Thoracic aorta (tissue), 2 donors: ENCODE data around the gene NNAT. TPM values are rescaled to one million over a fixed set of nuclear protein-coding genes. Genes with fewer than 3 reads are reported as not detected.

ENCODE experiments used
- ATAC-seq: fragments of 150-250 bp; one replicate; pipeline ENCODE4 v1.8.0; 2017; ENCODE audit warnings: low read depth; ENCODE audit not compliant: insufficient number of reproducible peaks, low FRiP score
- DNase-seq: peaks from one replicate; pipeline ENCODE4 v3.0.0-alpha.2; 2020; ENCODE audit warnings: low spot score
- H3K27ac ChIP-seq, 2 donors: fragments of 200-600 bp; sonication (generic); 1 replicate in 1 of 2; 2 replicates in 1 of 2; pipeline ENCODE4 v1.5.1; 2016; ENCODE audit warnings: mild to moderate bottlenecking in 2 of 2, moderate library complexity in 2 of 2
- H3K27me3 ChIP-seq: fragments of 200-600 bp; sonication (generic); replicated peaks from 2 replicates; pipeline ENCODE4 v1.6.0; 2016; ENCODE audit warnings: mild to moderate bottlenecking; ENCODE audit not compliant: insufficient read depth
- H3K36me3 ChIP-seq: fragments of 200-600 bp; sonication (generic); one replicate; pipeline ENCODE4 v1.5.1; 2016
- H3K4me1 ChIP-seq, 2 donors: fragments of 200-600 bp; sonication (generic); 1 replicate in 1 of 2; 2 replicates in 1 of 2; pipeline versions ENCODE4 v1.5.1 to v1.6.0; 2016; ENCODE audit warnings: low read depth in 2 of 2, mild to moderate bottlenecking in 1 of 2; ENCODE audit not compliant: control insufficient read depth in 1 of 2
- H3K4me3 ChIP-seq: fragments of 200-600 bp; sonication (generic); 2 replicates; pipeline ENCODE4 v1.5.1; 2016; ENCODE audit warnings: mild to moderate bottlenecking
- H3K9me3 ChIP-seq: fragments of 200-600 bp; sonication (generic); 2 replicates; pipeline ENCODE4 v1.5.1; 2016
- CTCF ChIP-seq: fragments of 200-600 bp; sonication (generic); IDR thresholded peaks from one replicate; pipeline ENCODE4 v1.5.1; 2019; ENCODE audit warnings: antibody characterized with exemption
- total RNA-seq, 2 donors: library from RNA; depleted of rRNA; stranded (reverse); fragments of >200 nt; gene quantifications; one replicate each; pipeline versions ENCODE4 v1.1.0 to v1.2.3, GENCODE V29; 2016

NNAT gene
- total RNA-seq, 2 donors from 2014 or later, result 0.81 TPM; not detected in 1

GRCh38 chr20:37527638-37528445, 6.8 kb downstream of the NNAT start, which contains the start of gene BLCAP:
BLCAP (minus strand) TSS chr20:37527876; CDS start chr20:37519174, 8,702 bp downstream.
- H3K9me3 ChIP-seq, result no peaks in the 10 kb centered on the region
- no peaks in the 10 kb centered on the region for H3K36me3 ChIP-seq
- no peak for TF ChIP-seq CTCF
- ATAC-seq, result peak; percentile 85
- no peaks in the 10 kb centered on the region for H3K27me3 ChIP-seq
- H3K4me3 ChIP-seq, result peak within 1 kb of the TSS; percentile 100
- peak within 1 kb of the TSS; percentile 87 to 98 for H3K27ac ChIP-seq
- peaks cover 17 to 34% of the 10 kb centered on the region in 2 donors for H3K4me1 ChIP-seq
- DNase-seq, result peak; percentile 73

- H3K27ac ChIP-seq, result peak overlapping the region; percentile 87 to 98
- ATAC-seq (no peak), DNase-seq (no peak)
- peak overlapping the region; percentile 100 for H3K4me3 ChIP-seq
- H3K27me3 ChIP-seq, result no peaks in the 10 kb centered on the region
- peaks cover 17 to 34% of the 10 kb centered on the region in 2 donors for H3K4me1 ChIP-seq
- H3K36me3 ChIP-seq, result no peaks in the 10 kb centered on the region
- no peaks in the 10 kb centered on the region for H3K9me3 ChIP-seq
- no peak for TF ChIP-seq CTCF
These were observed 7.6 kb downstream of the NNAT start for GRCh38 chr20:37528446-37529213.

GRCh38 chr20:37529214-37529967, 8.3 kb downstream of the NNAT start:
- Histone ChIP-seq H3K36me3 (no peaks in the 10 kb centered on the region), H3K4me1 (peaks cover 15 to 29% of the 10 kb centered on the region in 2 donors), H3K9me3 (no peaks in the 10 kb centered on the region), H3K4me3 (no peak overlapping the region), H3K27ac (no peak overlapping the region), H3K27me3 (no peaks in the 10 kb centered on the region)
- no peak for ATAC-seq
- DNase-seq, result no peak
- no peak for TF ChIP-seq CTCF

- DNase-seq (no peak), ATAC-seq (no peak)
- H3K36me3 ChIP-seq, result no peaks in the 10 kb centered on the region
- TF ChIP-seq CTCF, result no peak
- H3K9me3 ChIP-seq, result no peaks in the 10 kb centered on the region
- H3K4me3 ChIP-seq, result no peak overlapping the region
- no peak overlapping the region for H3K27ac ChIP-seq
- no peaks in the 10 kb centered on the region for H3K27me3 ChIP-seq
- H3K4me1 ChIP-seq, result peaks cover 9 to 22% of the 10 kb centered on the region in 2 donors
These were observed 9.0 kb downstream of the NNAT start for GRCh38 chr20:37529968-37530600.
